ENCODE measurements around the gene PTGFRN.

Gene PTGFRN

DNA sequence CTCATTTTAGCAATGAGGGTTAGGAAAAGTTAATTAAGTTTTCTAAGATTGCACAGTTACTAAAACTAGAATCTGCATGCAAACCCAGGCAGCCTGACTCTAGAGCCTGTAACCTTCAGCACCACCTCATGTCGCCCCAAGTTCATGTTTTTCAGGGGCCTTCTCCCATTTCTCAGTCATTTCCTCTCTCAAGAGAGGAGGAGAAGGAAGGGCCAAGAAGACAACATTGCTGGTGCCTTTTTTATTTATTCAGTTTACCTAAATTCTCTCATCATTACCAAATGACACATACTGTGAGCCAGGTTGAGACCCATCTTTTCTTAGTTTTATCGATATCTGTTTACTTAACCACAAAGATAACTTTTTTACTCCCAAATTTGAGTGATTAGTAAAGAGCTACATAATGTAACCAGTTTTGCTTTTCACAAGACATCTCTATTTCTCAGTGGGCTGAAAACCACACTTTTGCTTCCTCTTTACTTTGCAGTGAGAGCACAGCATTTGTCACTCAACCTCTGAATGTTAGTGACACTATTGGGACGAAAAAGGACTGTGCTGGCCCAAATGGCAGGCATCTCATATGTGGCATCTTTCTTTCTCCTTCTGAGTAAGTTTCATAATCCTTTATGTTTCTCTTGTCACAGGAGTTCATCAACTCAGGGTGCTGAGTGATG lies 91.7 kb downstream of the PTGFRN start, which contains the start of gene CD101:
Gene CD101 (plus strand): TSS at position 507 of the 674 bp plus-strand sequence. CDS start 58 bp downstream, at position 565.
- no peak for DNase-seq (ENCODE audit: low spot score)

DNA sequence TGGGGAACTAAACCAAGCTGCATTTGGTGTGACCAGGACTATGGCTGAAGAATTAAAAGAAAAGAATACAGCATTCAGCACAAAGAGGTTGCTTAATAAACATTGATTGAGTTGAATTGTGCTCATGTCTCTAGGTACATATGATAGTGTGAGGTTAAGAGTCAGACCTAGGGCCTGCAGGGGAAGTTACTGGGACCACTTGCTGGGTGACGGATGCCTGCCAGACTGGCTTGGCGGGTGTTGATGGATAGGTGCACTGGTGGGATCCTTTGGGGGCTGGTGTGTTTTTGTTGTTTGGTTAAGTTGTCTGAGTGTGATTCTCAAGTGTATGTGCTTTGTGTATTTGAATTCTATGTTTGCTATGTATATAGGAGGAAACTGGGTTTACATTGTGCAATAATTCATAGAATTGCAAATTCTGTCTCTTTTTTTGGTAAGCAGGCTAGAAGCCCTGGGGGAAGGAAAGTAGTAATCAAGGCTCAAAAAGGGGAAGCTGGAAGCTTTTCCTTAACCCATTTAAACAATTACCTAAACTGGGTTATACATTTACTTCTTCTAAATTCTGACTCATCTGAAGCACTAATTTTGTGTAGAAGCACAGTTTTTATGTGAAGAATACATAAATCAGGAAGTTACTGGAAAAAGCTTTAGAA lies 93.6 kb downstream of the PTGFRN start:
- DNase-seq (ENCODE audit: low spot score) = no peak

DNA sequence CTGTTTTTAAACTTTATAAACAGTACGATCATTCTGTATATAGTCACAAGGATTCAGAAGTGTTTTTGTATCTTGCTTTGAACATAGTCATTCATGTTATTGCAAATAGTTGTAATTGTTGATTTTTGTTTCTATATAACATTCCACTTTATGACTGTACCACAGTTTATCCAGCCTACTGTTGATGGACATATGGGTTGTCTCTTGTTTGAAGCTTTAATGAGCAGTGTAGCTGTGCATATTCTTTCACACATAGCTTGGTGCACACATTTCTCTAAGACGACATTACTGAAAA lies 98.0 kb downstream of the PTGFRN start:
- no peak for DNase-seq (ENCODE audit: low spot score)

DNA sequence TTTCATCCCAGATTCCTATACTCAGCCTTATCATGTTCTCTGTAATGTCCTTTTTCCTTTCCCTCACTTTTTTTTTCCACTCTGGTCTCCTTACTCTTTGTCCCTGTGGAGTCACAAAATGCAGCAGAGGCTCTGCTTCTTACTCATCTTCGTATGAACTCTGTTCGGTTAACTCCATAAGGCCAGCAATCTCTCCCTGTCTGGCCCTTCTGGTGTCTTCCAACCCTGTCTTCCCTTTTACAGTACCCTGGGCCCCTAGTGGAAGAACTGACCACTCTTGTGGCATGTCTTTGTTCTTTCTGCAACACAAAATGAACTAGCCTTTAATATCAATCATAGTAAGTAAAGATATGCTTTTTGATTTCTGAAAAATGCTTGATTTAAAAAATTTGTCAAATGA lies 98.9 kb downstream of the PTGFRN start:
- no peak for DNase-seq (ENCODE audit: low spot score)

DNA sequence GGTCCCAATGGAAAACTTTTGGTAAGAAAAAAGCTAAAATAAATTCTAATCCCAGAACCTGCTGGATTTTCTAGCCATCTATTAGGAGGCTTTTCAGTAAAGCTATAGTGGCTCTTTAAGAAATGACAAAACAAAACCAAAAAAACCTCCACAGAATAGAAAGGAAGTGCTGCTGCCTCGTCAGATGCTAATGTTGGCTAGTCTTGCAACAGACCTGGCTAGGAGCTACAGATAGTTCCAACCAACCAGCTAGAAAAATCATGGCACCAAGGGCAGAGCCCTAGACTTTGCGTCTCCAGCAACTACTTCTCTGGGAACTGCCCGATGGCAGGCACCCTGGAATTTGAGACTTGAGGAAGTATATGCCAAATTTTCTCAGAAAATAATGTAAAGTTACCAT lies 99.4 kb downstream of the PTGFRN start:
- no peak for DNase-seq (ENCODE audit: low spot score)

DNA sequence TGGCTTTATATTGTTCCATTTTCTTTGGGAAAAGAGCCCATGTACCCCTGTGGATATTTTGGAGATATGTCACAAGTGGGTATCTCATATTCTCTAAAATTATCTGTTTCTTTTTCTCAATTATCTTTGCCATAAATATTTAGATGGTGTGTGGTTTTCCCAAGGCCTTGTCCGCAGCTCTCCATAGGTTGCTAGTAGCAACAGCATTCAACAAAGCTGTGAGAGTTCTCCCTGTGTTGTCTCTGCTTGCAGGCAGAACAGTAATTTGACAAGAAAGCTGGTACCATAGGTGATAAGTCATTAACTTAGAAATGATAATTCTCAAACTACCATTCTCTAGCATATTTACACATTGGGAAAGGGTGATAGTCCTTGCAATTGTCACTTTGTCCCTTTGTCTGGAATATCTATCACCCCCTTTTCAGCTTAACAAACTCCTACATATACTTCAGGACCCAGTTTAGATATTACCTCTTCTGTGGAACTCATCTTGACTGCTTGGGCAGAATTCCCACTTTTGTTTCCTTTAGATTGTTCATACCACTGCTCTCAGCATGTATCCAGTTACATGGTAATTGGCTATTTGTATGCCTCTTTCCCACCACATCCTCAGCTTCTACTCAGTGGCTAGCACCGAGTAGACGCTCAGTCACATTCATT lies 100.7 kb downstream of the PTGFRN start:
- DNase-seq (ENCODE audit: low spot score) = no peak

DNA sequence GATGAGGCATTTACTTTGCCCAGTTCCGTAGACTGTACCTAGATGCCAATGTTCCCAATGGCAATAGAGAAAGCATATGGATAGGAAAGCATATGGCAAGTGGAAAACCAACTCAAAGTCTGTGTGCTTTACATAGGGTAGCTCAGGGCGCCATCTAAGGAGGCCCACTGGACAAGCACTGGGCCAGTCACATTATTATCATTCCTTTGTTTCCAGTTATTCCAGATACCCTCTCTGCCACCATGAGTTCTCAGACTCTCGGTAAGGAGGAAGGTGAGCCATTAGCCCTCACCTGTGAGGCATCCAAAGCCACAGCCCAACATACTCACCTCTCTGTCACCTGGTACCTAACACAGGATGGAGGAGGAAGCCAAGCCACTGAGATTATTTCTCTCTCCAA lies 101.6 kb downstream of the PTGFRN start:
- no peak for DNase-seq (ENCODE audit: low spot score)

DNA sequence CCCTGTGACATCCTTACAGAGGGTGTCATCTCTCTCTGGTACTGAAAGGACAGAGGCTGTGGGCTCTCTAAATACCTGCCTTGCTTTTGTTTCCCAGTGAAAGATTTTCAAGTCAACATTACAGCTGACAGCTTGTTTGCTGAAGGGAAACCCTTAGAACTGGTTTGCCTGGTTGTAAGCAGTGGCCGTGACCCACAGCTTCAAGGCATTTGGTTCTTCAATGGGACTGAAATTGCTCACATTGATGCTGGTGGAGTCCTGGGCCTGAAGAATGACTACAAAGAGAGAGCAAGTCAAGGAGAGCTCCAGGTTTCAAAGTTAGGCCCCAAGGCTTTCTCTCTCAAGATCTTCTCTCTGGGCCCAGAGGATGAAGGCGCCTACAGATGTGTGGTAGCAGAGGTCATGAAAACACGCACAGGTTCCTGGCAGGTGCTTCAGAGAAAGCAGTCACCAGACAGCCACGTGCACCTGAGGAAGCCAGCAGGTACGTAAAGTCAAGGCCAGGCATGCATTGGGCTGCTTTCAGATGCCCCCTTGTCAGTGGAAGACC lies 103.7 kb downstream of the PTGFRN start:
- no peak for DNase-seq (ENCODE audit: low spot score)

DNA sequence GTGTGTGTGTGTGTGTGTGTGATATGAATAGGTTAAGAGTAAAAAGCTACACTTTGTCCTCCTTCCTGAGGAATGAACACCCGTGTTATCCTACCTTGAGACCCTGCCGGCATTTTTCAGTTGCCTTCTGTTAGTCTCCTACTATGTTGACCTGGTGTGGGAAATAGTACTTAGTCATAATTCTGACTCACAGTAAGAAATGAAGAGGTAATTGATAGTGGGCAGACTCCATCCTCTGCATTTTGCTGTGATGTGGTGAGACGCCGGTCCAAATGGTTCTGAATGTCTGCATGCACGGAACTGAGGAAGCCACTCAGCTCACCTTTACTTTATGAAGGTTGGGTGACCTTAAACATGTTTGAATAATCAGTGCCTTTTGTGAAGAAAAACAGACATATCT lies 104.5 kb downstream of the PTGFRN start:
- peak; percentile 49 for DNase-seq (ENCODE audit: low spot score)

DNA sequence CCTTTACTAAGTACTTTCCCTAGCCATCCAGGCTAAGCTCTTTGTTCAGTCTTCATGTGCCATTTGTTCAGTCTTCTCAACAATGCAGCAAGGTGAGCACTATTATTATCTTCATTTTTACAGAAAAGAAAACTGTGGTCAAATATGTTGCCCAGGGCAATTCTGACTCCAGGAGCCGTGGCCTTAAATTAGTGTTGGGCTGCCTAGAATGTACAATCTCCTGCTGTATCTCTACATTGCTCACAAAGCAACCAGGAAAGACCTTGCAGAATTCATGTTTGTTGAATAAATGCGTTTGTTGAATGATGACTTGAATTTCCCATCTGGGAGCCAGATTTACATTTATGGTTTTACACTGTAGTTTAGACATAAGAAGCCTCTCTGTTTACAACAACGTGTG lies 106.0 kb downstream of the PTGFRN start:
- DNase-seq (ENCODE audit: low spot score) = no peak

DNA sequence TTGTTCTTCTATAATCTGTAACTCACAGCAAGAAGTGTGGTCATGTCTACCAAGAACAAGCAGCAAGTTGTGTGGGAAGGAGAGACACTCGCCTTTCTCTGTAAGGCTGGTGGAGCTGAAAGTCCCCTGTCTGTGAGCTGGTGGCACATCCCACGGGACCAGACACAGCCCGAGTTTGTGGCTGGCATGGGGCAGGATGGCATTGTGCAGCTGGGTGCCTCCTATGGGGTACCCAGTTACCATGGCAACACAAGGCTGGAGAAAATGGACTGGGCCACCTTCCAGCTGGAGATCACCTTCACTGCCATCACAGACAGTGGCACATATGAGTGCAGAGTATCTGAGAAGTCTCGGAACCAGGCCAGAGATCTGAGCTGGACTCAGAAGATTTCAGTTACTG lies 107.3 kb downstream of the PTGFRN start:
- DNase-seq (ENCODE audit: low spot score) = no peak

DNA sequence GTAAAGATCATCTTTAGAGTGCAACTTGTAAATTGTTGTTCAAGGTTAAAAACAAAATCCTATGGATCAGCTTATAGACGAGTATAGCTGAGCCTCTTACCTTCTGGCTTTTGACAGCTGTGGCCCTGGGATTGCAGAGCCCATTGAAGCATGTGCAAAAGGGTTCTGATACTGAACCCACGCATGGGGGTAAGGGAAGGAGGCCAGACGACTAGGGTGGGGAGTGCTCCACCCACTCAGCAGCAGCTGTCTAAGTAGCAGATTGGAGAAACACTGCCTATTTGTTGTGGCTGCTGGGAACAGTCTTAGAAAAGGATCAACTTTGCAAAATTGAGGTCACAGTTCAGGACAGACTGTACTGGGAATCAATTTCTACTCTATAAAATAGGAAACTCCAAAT lies 107.9 kb downstream of the PTGFRN start:
- no peak for DNase-seq (ENCODE audit: low spot score)

DNA sequence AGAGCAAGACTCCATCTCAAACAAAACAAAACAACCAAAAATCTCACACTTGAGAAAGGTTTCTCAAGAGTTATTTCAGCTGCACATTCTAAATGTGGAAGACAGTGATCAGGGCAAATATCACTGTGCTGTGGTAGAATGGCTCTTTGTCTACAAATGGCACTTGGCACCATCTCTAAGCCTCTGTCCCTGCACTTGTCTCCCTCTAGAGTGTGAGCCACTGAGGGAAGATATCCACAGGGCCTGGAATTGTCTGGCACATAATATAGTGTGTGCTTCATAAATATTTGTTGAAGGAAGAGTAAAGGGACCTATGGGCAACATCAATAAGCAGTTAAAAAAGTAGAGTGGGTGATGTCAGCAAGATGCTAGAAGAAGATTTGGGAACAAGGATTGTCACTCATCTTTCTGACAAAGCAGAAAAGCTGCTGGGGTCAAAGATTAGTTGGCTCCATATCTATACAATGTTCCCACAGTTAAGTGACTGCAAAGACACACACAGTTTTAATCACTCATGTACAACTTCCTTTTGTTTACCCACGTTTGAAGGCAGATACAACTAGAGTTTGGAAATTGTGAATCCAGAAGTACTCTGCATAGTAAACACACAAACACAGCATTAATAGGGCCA lies 110.9 kb downstream of the PTGFRN start:
- DNase-seq (ENCODE audit: low spot score) = no peak

DNA sequence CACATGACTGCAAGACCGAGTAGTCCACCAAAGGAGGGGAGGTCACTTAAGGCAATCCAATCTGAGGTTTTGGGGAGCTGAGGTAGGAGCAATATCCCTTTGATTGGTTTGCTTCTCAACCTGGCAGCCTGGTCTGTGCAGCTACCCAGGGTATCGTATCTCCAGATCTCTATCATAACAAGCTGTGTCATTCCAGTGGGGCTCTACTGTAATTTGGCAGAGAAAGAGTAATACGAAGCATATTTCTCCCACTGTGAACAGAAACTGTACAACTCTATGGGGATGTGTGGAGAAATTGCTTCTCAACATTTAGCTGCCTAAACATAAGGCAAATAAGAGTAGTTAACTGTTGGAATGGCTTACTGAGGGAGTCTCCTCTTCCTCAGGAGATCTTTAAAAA lies 112.4 kb downstream of the PTGFRN start:
- no peak for DNase-seq (ENCODE audit: low spot score)

DNA sequence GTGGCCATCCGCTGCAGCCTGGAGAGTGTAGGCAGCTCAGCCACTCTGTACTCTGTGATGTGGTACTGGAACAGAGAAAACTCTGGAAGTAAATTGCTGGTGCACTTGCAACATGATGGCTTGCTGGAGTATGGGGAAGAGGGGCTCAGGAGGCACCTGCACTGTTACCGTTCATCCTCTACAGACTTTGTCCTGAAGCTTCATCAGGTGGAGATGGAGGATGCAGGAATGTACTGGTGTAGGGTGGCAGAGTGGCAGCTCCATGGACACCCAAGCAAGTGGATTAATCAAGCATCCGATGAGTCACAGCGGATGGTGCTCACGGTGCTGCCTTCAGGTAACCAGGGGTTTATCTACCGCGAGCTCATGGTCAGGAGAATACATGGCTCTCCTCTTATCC lies 115.9 kb downstream of the PTGFRN start:
- no peak for DNase-seq (ENCODE audit: low spot score)

DNA sequence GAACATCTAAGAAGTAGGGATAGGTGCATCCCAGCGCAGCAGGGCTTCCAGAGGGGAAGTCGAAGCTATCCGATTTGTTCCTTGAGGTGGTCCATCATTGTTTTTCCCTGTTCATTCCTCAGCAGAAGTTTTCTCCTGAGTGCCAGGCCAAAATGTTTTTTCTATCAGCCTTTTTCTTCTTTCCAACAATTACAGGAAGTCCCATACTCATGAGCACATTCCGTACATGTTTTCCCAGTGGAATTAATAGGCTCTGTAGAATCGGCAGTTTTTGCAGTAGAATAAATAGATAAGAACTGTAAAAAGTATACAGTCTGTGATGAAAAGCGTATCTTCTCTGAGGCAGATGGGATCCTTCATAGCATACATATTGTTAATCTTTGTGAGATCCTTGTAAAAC lies 116.6 kb downstream of the PTGFRN start:
- DNase-seq (ENCODE audit: low spot score) = no peak

DNA sequence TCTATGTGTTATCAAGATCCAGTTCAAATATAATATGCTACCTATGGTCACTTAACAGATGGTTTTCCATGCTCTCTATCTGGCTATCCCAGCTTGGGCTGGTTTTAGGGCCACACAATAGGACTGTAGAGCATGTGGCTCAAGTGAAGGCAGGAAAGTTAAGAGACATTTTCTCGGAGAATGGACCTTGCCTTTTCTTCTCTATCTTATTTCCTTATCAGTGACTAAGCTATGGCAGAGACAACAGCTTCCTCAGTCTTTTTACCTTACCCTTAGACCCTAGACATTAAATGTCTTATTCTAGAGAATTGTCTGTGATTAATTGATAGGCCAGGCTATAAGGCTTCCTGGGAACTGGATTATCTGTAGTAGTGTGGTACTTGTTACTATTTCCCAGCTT lies 120.0 kb downstream of the PTGFRN start:
- DNase-seq (ENCODE audit: low spot score) = no peak

DNA sequence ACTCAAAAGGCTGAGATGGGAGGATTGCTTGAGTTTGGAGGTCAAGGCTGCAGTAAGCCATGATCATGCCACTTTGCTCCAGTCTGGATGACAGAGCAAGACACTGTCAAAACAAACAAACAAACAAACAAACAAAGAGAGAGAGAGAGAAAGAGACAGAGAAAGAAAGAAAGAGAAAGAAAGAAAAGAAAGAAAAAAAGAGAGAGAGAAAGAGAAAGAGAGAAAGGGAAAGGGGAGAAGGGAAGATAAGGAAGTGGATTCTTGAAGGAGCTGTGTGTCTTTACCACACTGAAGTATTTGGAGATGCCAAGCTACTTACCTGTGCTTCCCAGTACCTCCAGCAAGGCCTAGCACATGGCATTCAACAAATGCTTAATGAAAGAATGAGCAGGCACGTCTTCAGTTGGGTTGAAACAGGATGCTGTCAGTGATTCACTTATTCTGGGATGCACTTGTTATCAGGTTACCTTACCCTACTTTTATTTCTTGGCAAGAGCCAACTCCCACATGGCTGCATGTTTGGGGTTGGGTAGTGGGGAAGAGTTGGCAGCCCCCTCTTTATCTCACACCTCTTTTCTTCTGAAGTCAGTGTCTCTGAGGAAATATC lies 120.7 kb downstream of the PTGFRN start:
- DNase-seq (ENCODE audit: low spot score) = no peak

DNA sequence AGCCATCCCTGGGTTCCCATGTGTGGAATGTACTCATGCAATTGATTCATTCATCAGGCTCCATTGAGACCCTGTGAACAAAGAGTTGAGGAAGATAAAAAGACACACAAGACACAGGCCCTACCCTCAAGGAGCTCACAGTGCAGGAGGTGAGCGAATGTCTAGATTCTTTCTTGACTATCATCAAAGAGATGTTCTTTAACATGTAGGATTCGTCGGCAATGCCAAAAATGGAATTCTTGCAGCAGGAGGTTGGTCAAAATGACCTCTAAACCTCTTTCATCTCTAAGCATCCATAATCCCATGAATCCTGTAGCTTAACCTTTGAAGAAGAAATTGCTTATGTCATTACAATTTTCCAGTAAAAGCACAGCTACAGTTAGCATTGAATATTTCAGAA lies 122.5 kb downstream of the PTGFRN start:
- no peak for DNase-seq (ENCODE audit: low spot score)

DNA sequence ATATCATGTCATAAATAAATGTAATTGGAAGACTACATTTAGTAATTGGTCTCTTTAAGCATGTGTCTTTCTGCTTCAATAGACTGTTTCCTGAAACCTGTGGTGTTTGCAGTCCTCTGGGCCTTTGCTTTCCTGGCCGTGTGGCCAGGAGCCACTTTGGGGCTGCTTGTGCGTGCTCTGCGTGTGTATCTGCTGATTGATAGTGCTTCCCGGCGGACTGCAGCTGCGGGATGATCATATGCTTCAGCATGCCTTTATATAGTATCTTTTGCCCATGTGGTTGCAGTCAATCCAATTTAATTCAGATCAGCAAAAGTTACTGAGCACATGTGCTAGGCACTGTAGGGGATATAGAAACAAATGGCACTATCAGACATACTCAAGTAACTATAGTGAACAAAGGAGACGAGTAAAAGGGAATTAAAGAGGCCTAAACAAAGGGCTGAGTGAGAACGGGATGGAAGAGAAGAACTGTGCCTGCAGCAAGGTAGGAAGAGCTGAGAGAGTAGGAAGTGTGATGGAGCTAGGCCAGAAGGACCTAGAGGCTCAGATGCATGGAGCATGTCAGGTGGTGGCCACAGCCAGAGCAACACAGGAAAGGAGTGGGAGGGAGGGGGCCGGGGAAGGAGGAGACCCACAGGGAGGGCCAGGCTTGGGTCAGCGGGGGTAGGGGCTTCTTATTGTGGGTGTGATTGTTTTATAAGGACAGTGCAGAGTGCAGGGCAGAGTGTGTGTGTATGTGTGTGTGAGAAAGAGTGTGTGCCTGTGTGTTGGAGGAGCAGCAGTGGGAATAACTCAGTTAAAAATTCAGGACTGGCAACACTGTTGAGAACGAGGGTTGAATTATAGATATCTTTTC lies 123.2 kb downstream of the PTGFRN start:
- DNase-seq (ENCODE audit: low spot score) = no peak

DNA sequence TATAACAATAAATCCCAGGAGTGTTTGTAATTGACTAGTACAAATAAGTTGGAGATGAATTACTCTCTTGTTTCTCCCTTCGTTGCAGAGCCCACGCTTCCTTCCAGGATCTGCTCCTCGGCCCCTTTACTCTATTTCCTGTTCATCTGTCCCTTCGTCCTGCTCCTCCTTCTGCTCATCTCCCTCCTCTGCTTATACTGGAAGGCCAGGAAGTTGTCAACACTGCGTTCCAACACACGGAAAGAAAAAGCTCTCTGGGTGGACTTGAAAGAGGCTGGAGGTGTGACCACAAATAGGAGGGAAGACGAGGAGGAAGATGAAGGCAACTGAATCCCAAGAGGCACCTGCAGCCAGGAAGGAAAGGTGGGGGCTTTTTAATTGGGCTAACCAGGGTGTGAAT lies 124.1 kb downstream of the PTGFRN start:
- no peak for DNase-seq (ENCODE audit: low spot score)
